ENCODE results near the gene AAK1.

Gene AAK1

DNA sequence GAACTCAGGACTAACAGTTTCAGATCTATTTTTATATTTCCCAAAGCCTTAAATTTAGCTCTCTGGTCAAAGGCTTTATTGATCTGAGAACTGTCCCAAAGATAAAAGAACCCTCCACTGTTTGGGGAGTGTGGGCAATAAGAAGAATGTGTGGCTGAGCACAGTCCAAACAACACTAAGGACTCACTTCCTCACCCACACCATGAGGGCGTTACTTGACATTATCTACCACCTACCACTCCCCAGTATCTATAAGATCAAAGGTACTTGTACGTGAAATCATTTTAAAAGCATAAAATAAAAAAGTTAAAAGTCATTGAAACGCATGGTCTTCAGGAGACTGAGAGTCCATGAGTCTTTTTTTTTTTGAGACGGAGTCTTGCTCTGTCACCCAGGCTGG is 151.7 kb downstream of the AAK1 start:
- no peak for DNase-seq (ENCODE audit: low spot score)

DNA sequence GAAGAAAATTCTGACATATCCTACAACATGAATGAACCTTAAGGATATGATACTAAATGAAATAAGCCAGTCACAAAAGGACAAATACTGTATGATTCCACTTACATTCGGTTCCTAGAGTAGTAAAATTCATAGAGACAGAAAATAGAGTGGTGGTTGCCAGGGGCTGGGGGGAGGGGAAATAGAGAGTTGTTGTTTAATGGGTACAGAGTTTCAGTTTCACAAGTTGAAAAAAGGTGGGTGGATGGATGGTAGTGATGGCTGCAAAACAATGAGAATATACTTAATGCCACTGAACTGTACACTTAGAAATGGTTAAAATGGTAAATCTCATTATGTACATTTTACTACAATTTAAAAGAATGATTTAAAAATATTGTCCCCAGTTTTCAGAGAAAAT is 153.1 kb downstream of the AAK1 start:
- no peak for DNase-seq (ENCODE audit: low spot score)

DNA sequence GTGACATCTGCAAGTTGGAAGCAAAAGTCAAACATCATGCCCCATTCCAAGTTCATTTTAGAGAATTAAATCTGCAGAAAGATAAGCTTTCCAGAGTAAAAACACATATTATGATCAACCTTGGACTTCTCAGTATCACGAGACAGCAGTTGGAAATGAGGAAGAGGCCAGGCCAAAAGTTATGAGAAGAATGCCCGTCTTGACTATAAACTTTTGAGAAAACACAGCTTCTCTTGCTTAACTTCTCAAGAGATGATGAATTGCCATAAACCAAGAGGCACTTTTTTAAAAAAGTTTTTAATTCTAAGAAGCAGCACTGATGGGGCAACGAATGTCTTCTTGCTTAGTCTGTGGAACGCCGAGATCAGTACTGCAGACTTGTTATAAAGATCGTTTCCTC is 153.7 kb downstream of the AAK1 start:
- no peak for DNase-seq (ENCODE audit: low spot score)

DNA sequence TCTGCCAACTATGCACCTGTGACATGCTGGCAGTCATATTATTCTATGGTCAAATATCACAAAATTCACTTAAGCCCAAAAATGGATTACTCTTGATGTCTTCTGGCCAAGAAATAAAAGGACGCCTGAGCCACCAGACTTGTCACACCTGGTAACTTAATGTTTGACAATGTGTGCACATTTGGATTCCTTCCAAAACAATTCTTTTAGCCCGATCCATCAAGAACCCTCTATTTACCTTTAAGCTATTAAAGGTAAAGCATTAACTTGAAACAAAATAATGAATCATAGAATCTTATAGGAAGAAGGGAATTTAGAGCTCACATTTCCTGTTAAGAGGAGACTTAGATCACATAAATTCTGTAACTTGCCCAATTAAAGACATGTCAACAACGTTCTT is 159.8 kb downstream of the AAK1 start:
- no peak for DNase-seq (ENCODE audit: low spot score)

DNA sequence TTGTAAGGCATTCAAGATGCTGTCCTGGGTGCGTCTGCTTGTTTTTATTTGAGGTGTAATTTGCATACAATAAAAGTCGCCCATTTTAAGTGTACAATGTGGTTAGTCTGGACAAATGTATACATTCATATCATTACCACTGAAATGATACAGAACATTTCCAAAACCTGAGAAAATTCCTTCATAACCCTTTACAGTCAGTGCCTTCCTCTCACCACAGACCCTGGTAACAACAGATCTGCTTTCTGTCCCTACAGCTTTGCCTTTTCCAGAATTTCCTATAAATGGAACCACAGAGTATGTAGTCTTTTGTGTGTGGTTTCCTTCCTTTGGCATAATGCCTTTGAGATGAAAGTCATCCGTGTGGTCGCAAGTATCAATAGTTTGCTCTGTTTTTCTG is 160.5 kb downstream of the AAK1 start:
- DNase-seq (ENCODE audit: low spot score) = no peak

DNA sequence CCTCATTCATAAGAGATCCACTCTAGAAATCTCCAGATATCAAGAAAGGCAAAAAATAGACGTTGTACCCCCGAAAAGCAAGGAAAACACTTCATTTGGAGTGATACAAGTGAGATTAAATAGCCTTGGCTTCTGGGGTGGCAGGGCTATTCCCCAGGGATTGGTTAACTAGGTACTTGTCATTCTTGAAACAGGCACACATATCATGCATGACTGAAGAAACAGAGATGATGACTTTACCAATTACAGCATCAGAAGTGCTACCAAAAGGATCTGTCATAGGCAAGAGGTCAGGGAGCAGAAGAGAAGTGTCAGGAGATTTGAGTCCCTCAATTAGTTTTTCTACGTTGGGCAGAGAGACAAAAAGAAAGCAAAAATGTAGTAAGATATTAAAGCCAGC is 161.1 kb downstream of the AAK1 start:
- DNase-seq (ENCODE audit: low spot score) = no peak

DNA sequence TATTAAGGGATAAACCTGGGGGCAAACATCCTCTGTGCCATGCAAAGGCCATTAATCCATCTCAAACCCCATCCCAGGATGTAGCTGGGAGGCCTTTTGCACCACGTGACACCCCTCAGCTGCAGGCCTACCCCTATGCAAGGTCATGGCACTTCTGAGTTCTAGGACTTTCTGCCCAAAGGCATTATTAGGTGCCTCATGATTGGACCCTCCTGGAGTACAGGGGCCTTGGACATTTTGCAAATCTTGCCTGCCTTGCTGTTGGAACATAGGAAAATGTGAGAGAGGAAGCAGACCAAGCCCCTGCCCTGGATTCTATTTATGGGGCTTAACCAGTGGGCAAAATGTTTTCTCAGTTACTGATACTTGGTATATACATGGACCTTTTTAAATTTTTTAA is 162.1 kb downstream of the AAK1 start:
- DNase-seq (ENCODE audit: low spot score) = no peak

DNA sequence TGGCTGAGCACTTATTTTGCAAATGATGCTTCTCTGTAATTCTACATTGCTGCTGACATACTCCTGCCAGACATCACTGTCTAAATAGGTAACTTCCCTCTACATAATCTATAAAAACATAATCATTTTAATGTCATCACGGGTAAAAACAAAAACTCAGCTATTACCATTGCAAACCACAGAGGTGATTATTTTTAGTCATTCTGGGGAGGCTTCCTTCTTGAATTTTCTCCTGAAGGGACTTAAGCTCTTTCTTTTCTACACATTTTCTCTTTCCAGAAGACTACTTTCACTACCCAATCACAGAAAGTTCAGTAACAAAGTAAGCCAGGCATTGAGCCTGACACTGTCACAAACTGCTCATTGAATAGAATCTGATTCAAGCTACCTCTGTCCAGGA is 165.9 kb downstream of the AAK1 start:
- no peak for DNase-seq (ENCODE audit: low spot score)

DNA sequence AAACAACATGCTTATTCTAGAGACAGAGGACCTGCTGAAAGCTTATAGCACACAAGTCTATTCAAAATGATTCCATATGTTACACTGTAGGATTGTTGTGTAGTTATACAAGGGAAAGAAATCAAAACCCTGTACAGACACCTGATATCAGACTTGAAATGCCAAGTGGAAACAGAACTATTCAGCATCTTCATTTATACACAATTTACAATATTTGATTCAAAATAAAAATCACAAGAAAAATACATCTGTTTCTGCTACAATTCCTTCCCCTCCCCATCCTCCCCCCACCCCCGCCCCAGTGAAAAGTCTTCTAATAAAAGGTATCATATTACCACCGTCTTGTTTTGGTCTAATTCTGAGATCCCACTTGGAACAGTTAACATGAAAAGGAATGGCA is 168.9 kb downstream of the AAK1 start:
- DNase-seq (ENCODE audit: low spot score) = no peak

DNA sequence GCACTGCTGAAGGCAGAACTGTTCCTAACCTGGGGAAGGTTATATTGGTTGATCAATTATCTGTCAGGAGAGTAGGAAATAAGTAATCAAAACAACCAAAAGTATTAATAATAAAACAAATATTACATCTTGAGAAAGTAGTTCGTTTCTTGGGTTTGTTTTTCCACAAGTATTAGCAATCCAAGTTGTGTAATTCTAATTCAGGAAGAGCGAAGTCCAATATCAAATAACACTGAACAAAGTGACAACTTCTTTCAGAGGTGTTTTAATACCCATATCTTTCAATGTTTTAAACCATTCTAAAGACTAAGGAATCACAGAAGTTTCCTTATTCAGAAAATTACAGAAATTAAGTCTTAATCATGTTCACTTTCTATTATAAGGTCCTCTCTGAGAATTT is 171.7 kb downstream of the AAK1 start:
- DNase-seq (ENCODE audit: low spot score) = no peak

DNA sequence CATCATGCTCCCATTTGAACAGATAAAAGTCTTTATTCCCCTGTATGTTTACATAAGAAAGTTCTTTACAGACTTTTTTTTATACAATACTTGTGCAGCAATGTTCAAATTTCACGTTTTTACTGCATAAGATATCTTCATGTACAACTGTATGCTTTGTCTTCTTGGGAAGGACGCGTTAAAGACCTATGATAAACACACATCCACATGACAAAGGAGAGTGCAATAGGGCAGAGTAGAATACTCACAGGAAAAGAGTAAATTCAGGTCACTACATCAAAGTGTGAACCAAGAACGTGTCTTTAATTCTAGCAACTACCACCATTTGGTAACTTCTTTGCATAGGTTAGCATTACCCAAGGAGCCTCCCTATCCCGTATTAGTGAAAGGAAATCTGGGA is 172.6 kb downstream of the AAK1 start:
- DNase-seq (ENCODE audit: low spot score) = no peak

DNA sequence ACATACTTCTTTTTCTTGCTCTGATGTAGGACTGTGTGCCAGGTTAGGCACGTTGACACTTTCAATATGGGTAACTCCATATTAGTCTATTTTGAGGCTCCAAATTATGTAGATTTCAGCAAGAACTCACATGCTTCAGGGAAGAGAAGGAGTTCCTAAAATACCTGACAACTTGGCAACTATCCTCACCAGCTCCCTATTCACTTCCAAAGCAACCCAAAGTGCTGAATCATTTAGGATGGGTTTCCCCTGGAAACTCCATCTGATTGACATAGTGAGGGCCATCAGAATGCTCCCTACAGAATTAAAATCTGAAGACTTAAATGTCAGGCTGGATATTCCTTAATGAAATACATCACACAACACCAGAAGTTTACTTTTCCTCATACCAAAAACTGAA is 173.8 kb downstream of the AAK1 start:
- no peak for DNase-seq (ENCODE audit: low spot score)

DNA sequence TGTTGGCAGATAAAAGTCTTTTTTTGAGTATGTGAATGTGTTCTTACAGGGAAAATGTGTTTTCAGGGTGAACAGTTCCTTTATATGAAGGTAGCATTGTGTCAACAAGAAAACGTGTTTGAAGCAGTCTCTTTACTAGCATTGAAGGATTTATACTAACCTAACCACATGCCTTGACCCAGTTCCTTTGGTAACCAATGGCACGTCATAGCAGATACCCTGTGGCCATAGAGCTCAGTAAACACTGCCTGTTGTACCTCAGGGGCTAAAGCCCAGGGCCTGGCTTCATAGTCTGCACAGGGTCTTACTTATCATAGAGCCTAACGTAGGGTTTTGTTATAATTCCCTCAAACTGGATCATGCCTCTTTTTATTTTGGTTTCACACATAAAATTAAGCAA is 174.2 kb downstream of the AAK1 start:
- DNase-seq (ENCODE audit: low spot score) = no peak

DNA sequence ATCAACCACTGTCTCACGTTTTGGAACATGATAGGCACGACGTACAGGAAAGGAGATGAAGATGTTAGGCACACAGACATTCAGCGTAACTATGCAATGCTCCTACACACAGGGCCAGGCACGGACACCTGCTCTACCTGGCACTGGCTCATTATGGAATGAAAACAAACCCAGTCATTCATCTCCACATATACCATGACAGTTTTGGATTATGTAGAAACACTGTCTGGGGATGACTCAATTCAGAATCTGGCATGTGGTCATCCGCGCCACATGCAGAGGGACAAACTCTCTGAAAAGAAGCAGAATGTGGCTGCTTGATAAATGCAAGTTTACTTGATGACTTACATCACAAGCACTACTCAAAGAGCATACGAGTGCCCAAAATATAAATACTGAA is 176.8 kb downstream of the AAK1 start:
- DNase-seq (ENCODE audit: low spot score) = no peak

DNA sequence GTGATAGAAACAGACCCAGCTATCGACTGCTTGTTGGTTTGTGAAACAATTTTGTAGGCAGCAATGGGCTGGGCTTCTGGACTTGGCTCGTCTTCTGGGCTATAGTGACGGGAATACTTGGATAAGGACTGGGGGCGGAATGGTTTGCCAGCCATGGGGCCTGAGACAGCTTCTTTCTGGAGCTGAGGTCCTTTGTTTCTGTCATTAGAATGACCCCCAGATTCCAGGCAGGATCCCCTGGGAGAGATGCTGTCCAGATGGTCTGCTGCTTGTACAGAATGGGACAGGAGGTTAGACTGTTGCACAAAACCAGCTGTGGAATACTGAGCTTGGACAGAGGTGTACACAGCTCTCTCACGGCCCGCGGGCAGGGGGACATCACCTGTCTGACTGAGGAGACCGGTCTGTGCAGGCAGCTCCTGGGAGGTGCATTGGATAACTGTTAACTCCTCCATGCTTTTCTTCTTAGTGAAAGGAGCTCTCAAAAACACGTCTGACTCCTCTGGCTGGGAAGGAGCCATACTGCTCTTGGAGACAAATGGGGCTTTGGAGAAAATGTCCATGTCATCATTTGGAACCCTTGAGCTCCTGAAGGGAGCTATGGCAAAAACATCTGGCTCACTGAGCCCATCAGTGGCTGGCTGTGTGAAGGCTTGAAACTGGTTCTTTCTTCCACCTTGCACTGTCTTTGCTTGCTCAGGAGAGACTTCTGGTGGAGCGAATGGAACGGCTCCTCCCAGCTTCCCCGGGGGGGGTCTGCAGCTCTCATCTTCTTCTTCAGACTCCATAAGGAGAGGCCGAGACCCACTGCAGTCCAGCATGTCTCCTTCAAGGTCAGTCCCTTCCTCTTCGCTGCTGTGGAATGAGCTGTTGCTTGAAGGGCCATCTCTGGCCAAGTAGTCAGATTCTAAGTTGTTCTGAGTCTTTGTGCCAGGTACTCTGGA is 177.8 kb downstream of the AAK1 start:
- no peak for DNase-seq (ENCODE audit: low spot score)

DNA sequence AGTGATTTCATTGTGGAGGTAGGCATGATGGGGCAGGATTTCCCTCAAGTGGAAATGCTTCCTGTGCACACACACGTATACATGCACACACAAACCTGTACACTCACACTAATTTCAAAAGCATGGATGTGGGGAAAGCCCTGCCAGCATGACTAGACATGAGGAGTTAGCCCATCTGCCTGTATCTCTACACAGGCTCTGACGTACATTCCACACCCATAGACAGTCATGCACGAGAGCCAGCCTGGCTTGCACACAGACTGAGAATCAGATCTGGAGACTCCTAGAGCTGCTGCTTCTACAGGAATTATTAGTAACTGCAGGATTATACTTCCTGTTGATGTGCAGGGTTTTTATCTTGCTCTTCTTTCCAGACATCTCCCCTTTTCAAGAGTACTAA is 179.0 kb downstream of the AAK1 start:
- DNase-seq (ENCODE audit: low spot score) = no peak

DNA sequence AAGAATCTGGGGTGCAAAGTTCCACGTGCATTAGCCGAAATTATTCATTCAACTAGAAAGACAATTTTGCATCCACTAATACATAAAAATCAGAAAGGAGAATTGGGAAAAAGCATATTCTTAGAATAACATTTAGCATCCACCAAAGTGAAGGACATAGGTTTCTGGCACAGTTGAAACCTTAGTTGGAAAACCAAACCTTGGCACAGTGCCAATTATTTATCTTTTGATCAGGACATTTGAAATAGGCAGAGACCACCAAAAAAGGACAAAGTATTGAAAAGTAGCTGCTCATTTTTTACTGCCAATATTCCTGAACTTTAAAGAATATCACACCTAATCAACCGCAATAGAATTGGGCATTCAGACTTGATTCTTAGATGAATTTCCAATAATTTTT is 180.8 kb downstream of the AAK1 start:
- DNase-seq (ENCODE audit: low spot score) = no peak

DNA sequence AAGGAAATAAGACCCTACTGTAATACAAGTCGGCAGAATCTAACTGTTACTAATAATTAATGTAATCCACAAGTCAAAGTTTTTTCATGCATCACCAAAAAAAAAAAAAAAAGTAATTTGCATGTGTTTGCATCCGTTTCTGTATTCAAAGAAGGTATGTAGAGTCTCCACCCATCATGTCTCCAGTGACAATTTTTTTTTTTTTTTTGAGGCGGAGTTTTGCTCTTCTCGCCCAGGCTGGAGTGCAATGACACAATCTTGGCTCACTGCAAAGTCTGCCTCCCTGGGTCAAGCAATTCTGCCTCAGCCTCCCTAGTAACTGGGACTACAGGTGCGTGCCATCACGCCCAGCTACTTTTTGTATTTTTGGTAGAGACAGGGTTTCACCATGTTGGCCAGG is 182.1 kb downstream of the AAK1 start:
- no peak for DNase-seq (ENCODE audit: low spot score)

DNA sequence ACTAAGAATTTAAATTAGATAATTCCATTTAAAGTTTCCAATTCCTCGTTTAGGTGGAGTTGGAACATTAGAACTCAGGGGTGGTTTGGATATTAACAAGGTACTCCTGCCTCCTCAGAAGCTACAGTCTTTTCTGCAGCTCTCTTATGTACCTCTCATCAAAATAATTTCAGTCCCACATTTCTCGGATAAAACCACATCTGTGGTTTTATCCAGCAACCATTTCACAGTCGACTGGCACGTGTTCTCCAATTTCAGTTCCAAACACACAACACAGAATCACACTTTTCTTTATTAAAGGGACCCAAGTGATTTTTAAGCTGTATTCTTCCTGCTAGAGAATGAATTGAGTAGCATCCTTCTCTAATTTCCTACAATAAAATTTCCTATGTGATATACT is 183.6 kb downstream of the AAK1 start:
- no peak for DNase-seq (ENCODE audit: low spot score)

DNA sequence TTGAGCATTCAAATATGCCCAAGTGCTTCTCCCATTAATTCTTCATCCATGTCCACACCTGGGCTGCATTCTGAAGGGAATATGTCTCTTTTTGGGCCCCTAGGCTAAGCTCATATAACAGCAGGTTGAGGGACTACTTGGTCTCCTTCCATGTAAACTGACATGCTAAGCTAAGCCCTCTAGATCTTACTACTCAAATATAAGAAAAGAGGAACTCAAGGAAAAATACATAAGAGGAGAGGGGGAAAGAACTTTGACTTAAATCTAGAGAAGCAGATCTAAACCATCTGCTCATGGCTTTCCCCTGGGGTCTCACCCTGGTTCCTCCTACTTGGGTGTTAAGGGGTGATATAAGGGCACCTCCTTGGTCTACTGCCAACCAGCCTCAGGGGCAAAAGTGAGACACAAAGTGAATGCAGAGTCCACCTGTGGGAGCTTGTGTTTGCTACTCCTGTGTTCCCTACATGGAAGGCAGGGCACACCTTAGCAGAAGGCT is 186.5 kb downstream of the AAK1 start:
- no peak for DNase-seq (ENCODE audit: low spot score)

DNA sequence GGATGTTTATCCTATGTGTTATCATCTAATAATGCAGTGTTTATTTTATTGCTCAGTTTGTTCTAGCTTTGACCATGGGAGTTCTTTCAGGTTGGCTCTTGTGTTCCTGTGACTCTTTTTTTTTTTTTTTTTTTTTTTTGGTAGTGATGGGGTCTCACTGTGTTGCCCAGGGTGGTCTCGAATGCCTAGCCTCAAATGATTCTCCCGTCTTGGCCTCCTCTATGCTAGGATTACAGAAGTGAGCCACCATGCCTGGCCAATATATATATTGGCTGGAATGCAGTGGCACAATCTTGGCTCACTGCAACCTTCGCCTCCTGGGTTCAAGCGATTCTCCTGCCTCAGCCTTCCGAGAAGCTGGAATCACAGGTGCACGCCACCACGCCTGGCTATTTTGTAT is 187.4 kb downstream of the AAK1 start:
- DNase-seq (ENCODE audit: low spot score) = no peak

DNA sequence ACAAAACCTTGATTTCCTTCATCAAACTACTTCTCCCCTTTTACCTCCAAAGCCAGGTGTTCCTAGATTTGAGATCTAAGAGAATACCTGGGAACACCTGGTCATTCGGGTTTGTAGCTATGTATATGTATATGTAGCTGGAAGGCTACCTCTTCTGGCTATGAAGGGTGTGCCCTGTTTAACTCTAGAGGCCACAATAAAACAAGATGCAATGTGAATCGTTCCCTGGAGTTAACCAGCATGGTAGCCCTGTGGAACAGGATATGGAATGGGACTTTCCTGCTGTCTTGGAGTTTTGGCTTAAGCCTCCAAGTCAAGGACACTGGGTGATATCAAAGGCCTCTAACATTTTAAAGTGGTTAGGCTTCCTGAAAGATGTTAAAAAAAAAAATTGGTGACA is 188.6 kb downstream of the AAK1 start:
- no peak for DNase-seq (ENCODE audit: low spot score)

DNA sequence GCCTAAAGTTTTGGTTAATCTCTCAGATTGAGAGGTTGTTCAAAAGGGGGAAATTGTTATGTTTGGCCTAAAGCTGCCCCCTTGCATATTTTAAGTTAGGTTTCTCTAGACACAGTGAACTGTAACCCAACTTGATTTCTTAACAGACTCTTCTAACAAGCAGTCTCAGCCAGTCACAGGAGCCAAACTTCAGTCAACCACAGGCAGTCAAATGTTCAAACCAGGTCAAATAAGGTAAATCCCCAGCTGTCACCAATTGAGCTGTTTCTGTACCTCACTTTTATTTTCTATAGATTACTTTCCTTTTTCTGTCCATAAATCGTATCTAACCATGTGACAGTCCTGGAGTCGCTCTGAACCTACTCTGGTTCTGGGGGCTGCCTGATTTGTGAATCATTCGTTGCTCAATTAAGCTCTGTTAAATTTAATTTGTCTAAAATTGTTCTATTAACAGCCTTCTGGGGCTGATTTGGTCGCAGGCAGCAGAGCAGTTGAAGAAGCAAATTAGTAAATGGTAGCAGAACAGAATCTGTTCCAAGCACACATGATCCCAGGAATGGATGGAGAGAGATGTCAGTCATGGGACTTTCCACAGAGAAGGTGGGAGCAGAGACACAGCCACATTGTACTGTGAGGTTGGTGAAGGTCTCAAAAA is 189.9 kb downstream of the AAK1 start:
- no peak for DNase-seq (ENCODE audit: low spot score)

DNA sequence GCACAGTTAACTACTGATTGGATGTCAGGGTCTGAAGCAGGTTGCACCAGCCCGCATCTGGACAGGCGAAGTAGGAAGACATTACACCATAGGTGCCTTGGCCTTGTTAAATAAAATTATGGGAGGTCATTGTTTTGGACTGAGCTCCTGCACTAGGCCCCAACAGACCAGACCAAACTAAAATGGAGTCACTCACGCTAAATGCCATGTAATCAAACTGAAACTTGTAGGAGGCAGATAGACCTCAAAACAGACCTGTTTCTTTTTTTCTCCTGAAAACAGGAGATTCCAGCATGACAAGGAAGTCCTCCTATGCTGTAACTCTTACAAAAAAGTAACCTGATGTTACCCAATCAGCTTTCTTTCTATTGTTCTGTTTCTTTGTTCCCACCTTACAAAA is 190.9 kb downstream of the AAK1 start:
- DNase-seq (ENCODE audit: low spot score) = no peak
